ENCODE data around the gene JAZF1. TPM values are rescaled to one million over a fixed set of nuclear protein-coding genes. Genes with fewer than 3 reads are reported as not detected.
A peak's percentile ranks its signal among the peaks of the same experiment; 100 is the strongest.

Gene JAZF1
- total and polyA plus RNA-seq, 2 of the 8 experiments (the other 6 are each of a cell fraction or from before 2014, with no cell fraction given), result 2.6 to 21.8 TPM

GRCh38 chr7:27912751-27913150, 267.8 kb downstream of the JAZF1 start:
- H3K4me2 ChIP-seq (ENCODE audit: insufficient read depth in 1 of 2, low read depth in 2 of 2, low read length in 2 of 2), result no peak overlapping the region
- peak overlapping the region; percentile 63; the same call in 1 of the 2 replicates for H3K27ac ChIP-seq (ENCODE audit: low read depth, low read length)
- no peaks in the 10 kb centered on the region for H3K27me3 ChIP-seq (replicated peaks in 1 of 4; ENCODE audit: control insufficient read depth in 3 of 4, extremely low read depth in 1 of 4, insufficient read depth in 3 of 4, low read length in 3 of 4)
- no peak for TF ChIP-seq EP300 (IDR thresholded peaks at IDR 0.05; ENCODE audit: borderline replicate concordance in 1 of 2, low read depth in 2 of 2, low read length in 2 of 2)
- no peak for TF ChIP-seq SRF (IDR thresholded peaks at IDR 0.05; ENCODE audit: low read depth, low read length)
- no peak for TF ChIP-seq TEAD4 (IDR thresholded peaks at IDR 0.05; ENCODE audit: low read depth, low read length)
- no peak for TF ChIP-seq KDM4A (IDR thresholded peaks at IDR 0.05; ENCODE audit: low read depth, low read length, severe bottlenecking)
- TF ChIP-seq SIX5 (IDR thresholded peaks at IDR 0.05; ENCODE audit: low read depth, low read length), result no peak
- no peak for TF ChIP-seq CREB1 (IDR thresholded peaks at IDR 0.05)
- no peak for TF ChIP-seq TCF12 (IDR thresholded peaks at IDR 0.05; ENCODE audit: low read depth, low read length)
- no peak for TF ChIP-seq SP2 (IDR thresholded peaks at IDR 0.05; ENCODE audit: low read length)
- no peak for TF ChIP-seq NANOG (IDR thresholded peaks at IDR 0.05; ENCODE audit: insufficient read depth, low read depth, low read length, poor library complexity, severe bottlenecking)
- TF ChIP-seq NRF1 (IDR thresholded peaks at IDR 0.05; ENCODE audit: low read depth, low read length), result no peak
- no peak for TF ChIP-seq SIRT6 (IDR thresholded peaks at IDR 0.05; ENCODE audit: low read length)
- no peak for TF ChIP-seq CHD2 (IDR thresholded peaks at IDR 0.05; ENCODE audit: low read length)
- TF ChIP-seq ASH2L (IDR thresholded peaks at IDR 0.05; ENCODE audit: low read length), result no peak
- no peak for TF ChIP-seq BCL11A (IDR thresholded peaks at IDR 0.05; ENCODE audit: low read depth in 2 of 2, low read length in 2 of 2)
- no peak for TF ChIP-seq TAF1 (IDR thresholded peaks at IDR 0.05; ENCODE audit: low read depth, low read length)

More at GRCh38 chr7:27912751-27913150, 267.8 kb downstream of the JAZF1 start:
- Histone ChIP-seq H3K79me1 (ENCODE audit: low read depth, low read length) (no peaks in the 10 kb centered on the region), H3K56ac (replicated peaks; ENCODE audit: insufficient read length, low read depth, low read length) (no peak overlapping the region), H2BK5ac (ENCODE audit: low read depth, low read length) (peak overlapping the region; percentile 73; the same call in 1 of the 2 replicates), H3K4ac (replicated peaks; ENCODE audit: insufficient read length, low read depth, low read length) (no peak overlapping the region), H3K9ac (replicated peaks in 1 of 4; ENCODE audit: extremely low read depth in 1 of 4, low read depth in 3 of 4, low read length in 3 of 4) (no peak overlapping the region), H2AK5ac (ENCODE audit: low read depth, low read length) (peak overlapping the region; percentile 79; the same call in 1 of the 2 replicates), H2BK120ac (replicated peaks; ENCODE audit: low read depth, low read length) (no peak overlapping the region), H2BK12ac (ENCODE audit: low read depth, low read length) (peak overlapping the region; percentile 97; the same call in 1 of the 2 replicates), H3K79me2 (ENCODE audit: control insufficient read depth in 1 of 2, insufficient read depth in 2 of 2, low read length in 2 of 2) (no peaks in the 10 kb centered on the region), H3K4me3 (ENCODE audit: extremely low read depth in 1 of 4, insufficient read depth in 2 of 4, low read depth in 3 of 4, low read length in 4 of 4) (no peak overlapping the region), H4K91ac (replicated peaks; ENCODE audit: insufficient read length, low read length) (peak overlapping the region; percentile 6), H3K18ac (ENCODE audit: extremely low read depth, low read length) (peak overlapping the region; percentile 89), H3K14ac (ENCODE audit: insufficient read length) (no peak overlapping the region), H4K20me1 (replicated peaks in 1 of 2; ENCODE audit: control insufficient read depth in 1 of 2, insufficient read depth in 2 of 2, low read length in 2 of 2) (no peaks in the 10 kb centered on the region), H4K8ac (ENCODE audit: extremely low read depth, insufficient read depth, low read length) (no peak overlapping the region), H3K4me1 (replicated peaks in 1 of 4; ENCODE audit: control insufficient read depth in 3 of 4, insufficient read depth in 4 of 4, low read length in 3 of 4) (peaks cover 18 to 27% (median 22%) of the 10 kb centered on the region in 4 experiments), H3K23ac (ENCODE audit: insufficient read length) (no peak overlapping the region), H2BK15ac (ENCODE audit: low read length) (no peak overlapping the region; the same call in 1 of the 2 replicates), H2BK20ac (ENCODE audit: low read length) (peak overlapping the region; percentile 97), H3K36me3 (ENCODE audit: control insufficient read depth in 2 of 4, insufficient read depth in 4 of 4, low read length in 3 of 4) (no peaks in the 10 kb centered on the region), H3K23me2 (ENCODE audit: low read depth, low read length) (no peaks in the 10 kb centered on the region), H3K9me3 (ENCODE audit: insufficient read depth in 2 of 2, low read depth in 1 of 2, low read length in 1 of 2) (peaks cover 0 to 4% of the 10 kb centered on the region in 2 experiments; a peak in 1 of 4 replicates), H4K5ac (ENCODE audit: insufficient read length, low read depth, low read length) (peak overlapping the region; percentile 41), H2AFZ (ENCODE audit: low read length) (no peak overlapping the region)
- 92% methylated on average over 7 of the region's 7 CpGs; no CpG with 5 or more reads in 1 of the 2 experiments for WGBS, 2 experiments (ENCODE audit: extremely low coverage in 1 of 2, insufficient coverage in 1 of 2, insufficient read length in 1 of 2, insufficient replicate concordance in 2 of 2, low coverage in 1 of 2, low lambda C conversion rate in 2 of 2, missing lambda C conversion rate in 1 of 2)
- no peak for FAIRE-seq
- ChIA-PET CTCF (ENCODE audit: partially characterized antibody) (interaction anchor here (0.5 kb wide), 1 partner anchor 262 kb away, joined by 3 read pairs; no protein-coding TSS in a partner anchor), POLR2A (ENCODE audit: partially characterized antibody) (no interaction called here)
- no peak for DNase-seq (ENCODE audit: low read depth in 1 of 2, low spot score in 2 of 2)

All from H1 (cell line).